Prostate gland (tissue), 2 donors: ENCODE results near the gene CCDC12. TPM values are rescaled to one million over a fixed set of nuclear protein-coding genes. Genes with fewer than 3 reads are reported as not detected.

ENCODE experiments used
- DNase-seq: peaks from one replicate; pipeline ENCODE4 v3.0.0-alpha.2; 2019; ENCODE audit warnings: low spot score
- H3K27ac ChIP-seq, 2 donors: fragments of 200-600 bp; sonication (generic); 2 replicates each; pipeline ENCODE4 v1.5.1; 2017 to 2019
- H3K27me3 ChIP-seq: fragments of 200-600 bp; sonication (generic); replicated peaks from 2 replicates; pipeline ENCODE4 v1.5.1; 2019; ENCODE audit not compliant: insufficient read depth
- H3K36me3 ChIP-seq, 2 donors: fragments of 200-600 bp; sonication (generic); 1 replicate in 1 of 2; 2 replicates in 1 of 2; pipeline versions ENCODE4 v1.5.1 to v1.8.1; 2017 to 2019
- H3K4me1 ChIP-seq: fragments of 200-600 bp; sonication (generic); replicated peaks from 2 replicates; pipeline ENCODE4 v1.5.1; 2019
- H3K4me3 ChIP-seq, 2 donors: fragments of 200-600 bp; sonication (generic); 2 replicates each; pipeline ENCODE4 v1.5.1; 2017 to 2019
- H3K9me3 ChIP-seq: fragments of 200-600 bp; sonication (generic); 2 replicates; pipeline ENCODE4 v1.5.1; 2017
- CTCF ChIP-seq, 4 experiments: fragments of 200-600 bp in 2 of 4; fragments of 450-650 bp in 2 of 4; sonication (generic) in 2 of 4; IDR thresholded peaks; 1 replicate in 3 of 4; 2 replicates in 1 of 4; pipeline ENCODE4 v1.5.1; 2016 to 2019; ENCODE audit warnings: antibody characterized with exemption in 4 of 4, mild to moderate bottlenecking in 2 of 4, moderate library complexity in 2 of 4
- POLR2A ChIP-seq: fragments of 450-650 bp; IDR thresholded peaks from one replicate; pipeline ENCODE4 v1.6.1; 2016; ENCODE audit warnings: antibody characterized with exemption, mild to moderate bottlenecking
- POLR2AphosphoS5 ChIP-seq: sonication (generic); formaldehyde crosslinking; IDR thresholded peaks from one replicate; pipeline ENCODE4 v1.6.1; 2017; ENCODE audit warnings: antibody characterized with exemption
- WGBS: methylation state at CpG from one replicate; pipeline ENCODE4 v1.1.5; 2018; 5-methylcytosine and 5-hydroxymethylcytosine counted together
- intact Hi-C: fragments of 100-400 bp; cut with DNase I; formaldehyde crosslinking; loops from one replicate; pipeline ENCODE4 v1.14.2; 2022
- total RNA-seq, 2 donors: library from RNA; depleted of rRNA; stranded (reverse); fragments of >200 nt; gene quantifications; one replicate each; pipeline ENCODE4 v1.1.0, GENCODE V29; 2016

CCDC12 gene
- total RNA-seq, 2 donors from 2014 or later = 34.6 to 78.7 TPM

- H3K4me1 ChIP-seq = no peaks in the 10 kb centered on the region
- intact Hi-C loops = no loop called here
- TF ChIP-seq POLR2A (no peak), POLR2AphosphoS5 (no peak), CTCF (IDR thresholded peaks at IDR 0.05) (no peak)
- no peak overlapping the region for H3K27ac ChIP-seq
- H3K27me3 ChIP-seq = no peaks in the 10 kb centered on the region
- no peak for DNase-seq
- H3K4me3 ChIP-seq = no peak overlapping the region
- H3K9me3 ChIP-seq = no peaks in the 10 kb centered on the region
- 93% methylated on average over 3 of the region's 3 CpGs for WGBS
- peaks cover 6 to 11% of the 10 kb centered on the region in 2 donors for H3K36me3 ChIP-seq
Observed at GRCh38 chr3:46916799-46917198, 59.7 kb downstream of the CCDC12 start.

GRCh38 chr3:46916278-46916677 is 60.3 kb downstream of the CCDC12 start:
- TF ChIP-seq POLR2A = no peak
- TF ChIP-seq POLR2AphosphoS5 = no peak
- no peak for TF ChIP-seq CTCF (IDR thresholded peaks at IDR 0.05)
- WGBS = 100% methylated on average over 1 of the region's 1 CpG
- Histone ChIP-seq H3K4me3 (no peak overlapping the region), H3K27ac (no peak overlapping the region), H3K27me3 (no peaks in the 10 kb centered on the region), H3K4me1 (no peaks in the 10 kb centered on the region), H3K36me3 (peaks cover 5 to 6% of the 10 kb centered on the region in 2 donors), H3K9me3 (no peaks in the 10 kb centered on the region)
- intact Hi-C loops = no loop called here
- DNase-seq = no peak

GRCh38 chr3:46915297-46915822 is 61.2 kb downstream of the CCDC12 start:
- DNase-seq = no peak
- no peaks in the 10 kb centered on the region for H3K27me3 ChIP-seq
- H3K9me3 ChIP-seq = no peaks in the 10 kb centered on the region
- no peaks in the 10 kb centered on the region for H3K4me1 ChIP-seq
- 79% methylated on average over 8 of the region's 8 CpGs for WGBS
- intact Hi-C loops = no loop called here
- H3K36me3 ChIP-seq = no peaks in the 10 kb centered on the region
- H3K4me3 ChIP-seq = no peak overlapping the region
- no peak overlapping the region for H3K27ac ChIP-seq
- TF ChIP-seq POLR2A = no peak
- no peak for TF ChIP-seq POLR2AphosphoS5
- TF ChIP-seq CTCF (IDR thresholded peaks at IDR 0.05) = no peak

GRCh38 chr3:46914849-46915248 is 61.7 kb downstream of the CCDC12 start:
- intact Hi-C loops = no loop called here

More at GRCh38 chr3:46914849-46915248, 61.7 kb downstream of the CCDC12 start:
- no peaks in the 10 kb centered on the region for H3K27me3 ChIP-seq
- no peak for DNase-seq
- H3K4me3 ChIP-seq = no peak overlapping the region
- no peaks in the 10 kb centered on the region for H3K4me1 ChIP-seq
- H3K9me3 ChIP-seq = no peaks in the 10 kb centered on the region
- TF ChIP-seq POLR2AphosphoS5 (no peak), POLR2A (no peak), CTCF (IDR thresholded peaks at IDR 0.05) (no peak)
- no peak overlapping the region for H3K27ac ChIP-seq
- H3K36me3 ChIP-seq = no peaks in the 10 kb centered on the region
- 84% methylated on average over 7 of the region's 7 CpGs for WGBS
